ENCODE results near the gene NUDT1.

GRCh38 chr7:2245883-2246675, 4.1 kb downstream of the NUDT1 start:
- TF ChIP-seq, protein P1, sequence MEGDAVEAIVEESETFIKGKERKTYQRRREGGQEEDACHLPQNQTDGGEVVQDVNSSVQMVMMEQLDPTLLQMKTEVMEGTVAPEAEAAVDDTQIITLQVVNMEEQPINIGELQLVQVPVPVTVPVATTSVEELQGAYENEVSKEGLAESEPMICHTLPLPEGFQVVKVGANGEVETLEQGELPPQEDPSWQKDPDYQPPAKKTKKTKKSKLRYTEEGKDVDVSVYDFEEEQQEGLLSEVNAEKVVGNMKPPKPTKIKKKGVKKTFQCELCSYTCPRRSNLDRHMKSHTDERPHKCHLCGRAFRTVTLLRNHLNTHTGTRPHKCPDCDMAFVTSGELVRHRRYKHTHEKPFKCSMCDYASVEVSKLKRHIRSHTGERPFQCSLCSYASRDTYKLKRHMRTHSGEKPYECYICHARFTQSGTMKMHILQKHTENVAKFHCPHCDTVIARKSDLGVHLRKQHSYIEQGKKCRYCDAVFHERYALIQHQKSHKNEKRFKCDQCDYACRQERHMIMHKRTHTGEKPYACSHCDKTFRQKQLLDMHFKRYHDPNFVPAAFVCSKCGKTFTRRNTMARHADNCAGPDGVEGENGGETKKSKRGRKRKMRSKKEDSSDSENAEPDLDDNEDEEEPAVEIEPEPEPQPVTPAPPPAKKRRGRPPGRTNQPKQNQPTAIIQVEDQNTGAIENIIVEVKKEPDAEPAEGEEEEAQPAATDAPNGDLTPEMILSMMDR (conservative IDR thresholded peaks at IDR 0.05; ENCODE audit: low read length), result no peak
- TF ChIP-seq EZH2phosphoT487 (IDR thresholded peaks at IDR 0.05; ENCODE audit: borderline replicate concordance, low read depth, low read length), result no peak
